ENCODE data around the gene TNFRSF1A. TPM values are rescaled to one million over a fixed set of nuclear protein-coding genes. Genes with fewer than 3 reads are reported as not detected.

TNFRSF1A gene
- total RNA-seq, 1 donor = 75.2 TPM

DNA sequence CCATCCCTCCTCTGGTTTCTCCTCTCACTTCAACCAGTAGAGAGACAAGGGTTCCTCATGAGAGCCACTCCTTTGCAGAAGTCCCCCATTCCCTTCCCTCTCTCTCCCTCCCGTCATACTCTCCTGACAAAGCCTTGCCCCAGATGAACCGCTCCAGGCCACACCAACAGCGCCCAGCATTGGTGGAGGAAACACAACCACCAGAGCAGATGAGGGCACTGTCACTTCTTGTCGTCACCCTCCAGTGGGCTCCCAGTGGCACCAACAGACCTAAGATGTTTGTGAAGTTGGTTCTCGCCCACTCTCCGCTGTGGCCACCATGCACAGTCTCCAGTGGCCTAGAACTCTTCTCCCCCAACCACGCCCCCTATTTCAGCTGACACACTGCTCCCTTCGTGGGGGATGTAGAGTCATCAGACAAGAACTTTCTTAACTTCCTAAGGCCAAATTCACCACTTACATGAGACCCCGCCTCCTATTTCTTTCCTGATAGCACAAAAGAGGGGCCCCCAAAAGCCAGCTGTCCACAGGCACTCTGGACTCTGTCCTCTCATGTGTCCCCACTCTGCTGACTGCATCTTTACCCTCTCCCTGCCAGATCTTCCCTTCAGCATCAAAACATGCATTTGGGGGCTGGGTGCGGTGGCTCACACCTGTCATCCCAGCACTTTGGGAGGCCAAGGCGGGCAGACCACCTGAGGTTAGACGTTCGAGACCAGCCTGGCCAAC is 60.6 kb downstream of the TNFRSF1A start:
- Histone ChIP-seq H3K4me3 (ENCODE audit: low read length) (no peak overlapping the region), H3K4me1 (ENCODE audit: insufficient read depth, low read length) (peaks cover 10% of the 10 kb centered on the region), H3K27me3 (ENCODE audit: insufficient read depth, low read length) (peaks cover 18% of the 10 kb centered on the region), H3K9me3 (ENCODE audit: low read depth, low read length) (no peaks in the 10 kb centered on the region)

DNA sequence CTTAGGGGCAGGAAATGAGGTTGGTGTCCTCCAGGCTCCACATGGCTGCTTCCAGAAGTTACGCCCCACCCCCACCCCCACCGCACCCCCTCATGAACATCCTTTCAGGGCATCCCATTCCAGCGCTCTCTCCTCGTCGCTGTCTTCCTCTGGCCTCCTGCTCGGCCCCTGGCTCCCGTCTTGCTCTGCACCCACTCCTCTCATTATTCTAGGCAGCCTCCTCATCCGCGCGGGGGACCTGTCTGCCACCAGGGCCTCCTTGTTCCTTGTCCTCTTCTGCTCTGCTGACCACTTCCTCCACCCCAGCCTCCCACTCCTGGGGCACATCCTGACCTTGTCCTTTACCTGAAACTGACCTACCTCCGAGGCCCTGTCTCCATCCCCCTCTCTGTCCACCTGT is 61.2 kb downstream of the TNFRSF1A start:
- H3K4me3 ChIP-seq (ENCODE audit: low read length) = no peak overlapping the region
- H3K27me3 ChIP-seq (ENCODE audit: insufficient read depth, low read length) = peaks cover 20% of the 10 kb centered on the region
- no peaks in the 10 kb centered on the region for H3K9me3 ChIP-seq (ENCODE audit: low read depth, low read length)
- H3K4me1 ChIP-seq (ENCODE audit: insufficient read depth, low read length) = peaks cover 10% of the 10 kb centered on the region

GRCh38 chr12:6280053-6280469 is 61.8 kb downstream of the TNFRSF1A start:
- H3K9me3 ChIP-seq (ENCODE audit: low read depth, low read length) = no peaks in the 10 kb centered on the region
- H3K27me3 ChIP-seq (ENCODE audit: insufficient read depth, low read length) = peaks cover 20% of the 10 kb centered on the region
- peaks cover 10% of the 10 kb centered on the region for H3K4me1 ChIP-seq (ENCODE audit: insufficient read depth, low read length)
- no peak overlapping the region for H3K4me3 ChIP-seq (ENCODE audit: low read length)

- H3K4me1 ChIP-seq (ENCODE audit: insufficient read depth, low read length) = peaks cover 10% of the 10 kb centered on the region
- H3K4me3 ChIP-seq (ENCODE audit: low read length) = no peak overlapping the region
- H3K27me3 ChIP-seq (ENCODE audit: insufficient read depth, low read length) = peaks cover 20% of the 10 kb centered on the region
- H3K9me3 ChIP-seq (ENCODE audit: low read depth, low read length) = no peaks in the 10 kb centered on the region
Measured at GRCh38 chr12:6279631-6280030, 62.2 kb downstream of the TNFRSF1A start.

- Histone ChIP-seq H3K27me3 (ENCODE audit: insufficient read depth, low read length) (peaks cover 20% of the 10 kb centered on the region), H3K4me3 (ENCODE audit: low read length) (no peak overlapping the region), H3K9me3 (ENCODE audit: low read depth, low read length) (no peaks in the 10 kb centered on the region), H3K4me1 (ENCODE audit: insufficient read depth, low read length) (peaks cover 10% of the 10 kb centered on the region)
Measured at GRCh38 chr12:6279256-6279628, 62.6 kb downstream of the TNFRSF1A start.

Other genes with a start within 250 kb of the TNFRSF1A start
- gene VWF, start 217.4 kb downstream of the TNFRSF1A start, total RNA-seq = 0.63 TPM
- gene CD9, start 141.7 kb downstream of the TNFRSF1A start, total RNA-seq = 26.4 TPM
- gene PLEKHG6, start 31.4 kb downstream of the TNFRSF1A start, total RNA-seq = not detected
- gene SCNN1A, start 33.5 kb upstream of the TNFRSF1A start, total RNA-seq = 1.2 TPM
- 29.8 TPM for gene LTBR, start 42.1 kb upstream of the TNFRSF1A start, total RNA-seq
- 24.3 TPM for gene CD27, start 102.9 kb upstream of the TNFRSF1A start, total RNA-seq
- 28.7 TPM for gene TAPBPL, start 110.0 kb upstream of the TNFRSF1A start, total RNA-seq
- gene VAMP1, start 128.6 kb upstream of the TNFRSF1A start, total RNA-seq = 13.9 TPM
- 14.7 TPM for gene MRPL51, start 151.2 kb upstream of the TNFRSF1A start, total RNA-seq
- gene NCAPD2, start 152.0 kb upstream of the TNFRSF1A start, total RNA-seq = 7.5 TPM
- 2,093 TPM for gene GAPDH, start 192.4 kb upstream of the TNFRSF1A start, total RNA-seq
- gene IFFO1, start 214.0 kb upstream of the TNFRSF1A start, total RNA-seq = 8.0 TPM
- gene NOP2, start 226.2 kb upstream of the TNFRSF1A start, total RNA-seq = 44.2 TPM

All from mononuclear cell (primary cell).